Kasumi-1 (cell line): Measurements from ENCODE around the gene TNS3.

Experiments
- DNase-seq, 2 experiments: peaks; one replicate each; lab custom pipeline; 2025; lab: John Stamatoyannopoulos, UW

TNS3 gene

DNA sequence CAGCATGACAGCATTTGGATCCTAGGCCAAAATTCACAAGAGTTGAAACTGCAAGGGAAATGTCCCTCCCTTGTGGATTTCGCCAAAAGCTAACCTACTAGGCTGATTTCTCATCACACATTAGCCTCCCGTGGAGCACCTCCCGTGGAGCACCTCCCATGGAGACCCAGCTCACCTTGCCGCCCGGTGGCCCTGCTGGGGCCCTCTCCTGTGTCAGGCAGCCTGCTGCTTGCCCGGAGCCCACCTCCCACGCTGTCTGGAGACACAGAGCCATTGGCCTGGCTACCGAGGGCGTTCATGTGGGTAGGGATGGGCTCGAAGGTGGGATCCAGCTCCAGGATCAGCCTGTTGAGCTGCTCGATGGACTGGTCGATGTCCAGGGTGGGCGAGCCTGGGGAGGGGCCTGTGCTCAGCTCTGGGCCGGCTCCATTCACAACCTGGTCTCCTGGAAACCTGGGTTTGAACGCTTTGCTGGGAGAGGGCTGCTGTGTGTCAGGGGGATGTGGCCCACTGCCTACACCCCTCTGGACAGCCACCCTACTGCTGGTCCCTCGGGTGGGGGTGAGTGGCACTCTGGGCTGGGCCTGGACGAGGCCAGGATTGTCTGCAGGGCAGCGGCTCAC is 213.6 kb downstream of the TNS3 start:
- no peak for DNase-seq

DNA sequence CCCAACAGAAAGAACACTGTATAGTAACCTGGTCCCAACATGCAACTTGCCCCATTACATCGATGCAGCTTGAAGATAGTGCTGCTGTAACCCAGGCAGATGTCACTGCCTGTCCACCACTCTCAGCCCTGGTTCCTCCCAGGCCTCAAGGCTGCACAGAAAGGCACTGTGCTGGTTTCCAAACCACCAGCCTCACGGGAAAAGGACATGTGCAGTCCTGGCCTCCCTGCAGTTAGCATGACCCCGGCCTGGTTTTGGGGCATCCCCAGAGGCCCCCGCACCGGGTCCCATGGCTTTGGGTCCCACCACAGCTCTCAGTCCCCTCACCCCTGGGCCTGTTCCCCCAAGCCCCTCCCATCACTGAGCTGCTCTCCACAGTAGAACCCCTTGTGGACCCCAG is 214.5 kb downstream of the TNS3 start:
- no peak for DNase-seq

DNA sequence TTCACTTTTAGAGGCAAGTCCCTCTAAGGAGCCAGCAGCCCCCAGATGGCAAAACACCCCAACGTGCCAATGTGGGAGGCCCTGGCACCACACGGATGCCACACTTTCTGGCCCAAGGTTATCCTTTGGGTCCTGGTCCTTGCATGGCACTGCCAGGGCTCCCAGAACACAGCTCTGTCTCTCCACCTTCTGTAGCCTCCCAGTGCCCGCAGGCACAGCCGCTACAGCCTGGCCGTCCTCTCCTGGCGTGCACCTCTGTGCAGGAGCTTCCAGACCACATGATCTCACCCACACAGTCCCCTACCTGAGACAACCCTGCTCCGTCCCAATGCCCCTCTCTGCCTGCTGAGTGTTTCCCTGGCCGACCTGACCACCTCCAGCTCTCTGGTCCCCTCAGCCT is 215.0 kb downstream of the TNS3 start:
- no peak for DNase-seq

DNA sequence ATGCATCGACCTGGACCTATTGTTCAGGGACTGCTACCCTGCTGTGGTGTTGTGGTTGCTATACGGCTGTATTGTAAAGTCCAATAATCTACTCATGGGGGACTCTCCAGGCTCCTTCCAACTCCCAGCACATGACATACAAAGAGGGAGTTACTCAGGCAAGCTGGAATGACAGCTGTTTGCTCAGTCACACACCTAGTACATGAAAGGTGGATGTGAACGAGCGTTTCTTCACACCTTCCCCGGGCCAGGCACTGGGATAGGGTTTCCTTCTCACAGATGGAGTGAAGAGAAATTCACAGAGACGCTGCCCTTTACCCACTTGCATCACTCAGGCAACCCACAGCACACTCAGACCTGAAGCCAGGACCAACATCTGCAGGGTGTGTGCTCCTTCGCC is 215.7 kb downstream of the TNS3 start:
- DNase-seq: no peak

DNA sequence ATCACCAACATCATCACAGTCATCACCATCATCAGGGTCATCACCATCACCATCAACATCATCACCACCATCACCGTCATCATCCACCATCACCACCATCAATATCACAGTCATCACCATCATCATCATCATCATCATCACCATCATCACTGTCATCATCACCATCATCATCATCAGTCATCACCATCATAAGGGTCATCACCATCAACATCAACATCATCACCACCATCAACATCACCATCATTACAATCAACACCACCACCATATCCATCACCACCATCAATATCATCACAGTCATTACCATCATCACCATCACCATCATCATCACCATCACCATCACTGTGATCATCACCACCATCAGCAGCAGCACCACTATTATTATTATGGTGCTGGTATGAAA is 218.9 kb downstream of the TNS3 start:
- DNase-seq: no peak

DNA sequence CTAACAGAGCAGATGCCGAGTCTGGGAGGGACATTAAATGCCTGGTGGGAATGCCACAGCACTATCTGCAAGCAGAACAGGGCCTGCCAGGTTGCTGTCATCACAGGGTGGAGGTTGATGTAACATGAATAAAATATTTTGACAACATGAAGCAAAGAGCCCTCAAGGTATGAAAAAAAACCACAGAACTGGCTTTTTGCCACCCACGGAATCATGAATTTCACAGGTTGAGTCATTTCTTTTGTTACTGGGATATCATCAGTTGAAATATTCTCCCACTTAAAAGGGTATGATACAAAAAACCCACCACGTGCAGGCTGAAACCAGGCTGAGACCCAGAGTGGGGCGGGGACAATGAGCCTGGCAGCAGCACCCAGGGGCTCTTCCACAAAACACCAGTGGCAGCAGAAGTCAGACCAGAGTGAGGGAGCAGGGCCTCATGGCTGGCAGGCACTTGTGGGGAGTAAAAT is 220.1 kb downstream of the TNS3 start:
- DNase-seq: no peak

DNA sequence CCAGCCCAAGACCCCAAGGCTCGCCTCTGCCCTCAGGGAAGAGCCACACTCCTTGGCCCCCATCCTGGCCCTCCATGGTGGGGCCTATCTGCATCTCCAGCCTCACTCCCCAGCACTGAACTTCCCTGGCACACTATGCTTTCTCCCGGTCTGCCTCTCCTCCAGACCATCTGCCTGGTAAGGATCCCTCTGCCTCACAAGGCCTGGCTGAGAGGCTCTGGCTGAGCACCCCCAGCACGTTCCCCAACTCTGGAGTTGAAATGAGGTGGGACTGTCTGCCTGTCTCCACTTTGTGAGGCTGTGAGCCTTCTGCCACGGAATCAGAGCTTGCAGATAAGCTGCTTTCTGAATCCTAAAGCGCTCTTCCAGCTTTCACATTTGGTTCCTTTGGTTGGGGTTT is 220.7 kb downstream of the TNS3 start:
- DNase-seq: no peak

DNA sequence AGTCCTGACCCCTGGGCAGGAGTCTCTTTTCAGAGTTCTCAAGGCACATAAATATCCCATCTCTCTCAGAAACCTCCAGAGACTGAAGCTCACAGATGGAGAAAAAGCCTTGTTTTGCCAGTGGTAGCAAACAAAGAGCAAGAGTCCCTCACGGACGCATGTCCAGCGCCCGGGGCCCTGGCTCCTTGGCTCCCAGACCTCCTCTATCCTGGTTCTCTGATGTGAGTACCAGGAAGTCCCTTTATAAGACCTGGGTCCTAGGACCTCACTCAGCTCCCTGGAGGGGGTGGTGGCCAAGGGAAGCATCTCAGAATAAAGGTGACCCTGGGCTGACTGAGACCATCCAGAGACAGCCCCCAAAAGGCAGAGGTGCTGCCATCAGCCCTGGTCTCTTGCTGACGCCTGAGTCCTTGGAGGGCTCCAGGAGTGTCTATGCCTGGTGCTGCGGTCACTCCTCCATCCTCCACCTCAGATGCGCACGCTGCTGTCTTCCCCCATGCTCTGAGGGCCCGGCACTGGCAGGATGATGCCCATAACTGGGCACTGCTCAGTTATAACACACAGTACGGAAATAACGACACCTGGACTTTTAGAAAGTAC is 221.5 kb downstream of the TNS3 start:
- DNase-seq: no peak

DNA sequence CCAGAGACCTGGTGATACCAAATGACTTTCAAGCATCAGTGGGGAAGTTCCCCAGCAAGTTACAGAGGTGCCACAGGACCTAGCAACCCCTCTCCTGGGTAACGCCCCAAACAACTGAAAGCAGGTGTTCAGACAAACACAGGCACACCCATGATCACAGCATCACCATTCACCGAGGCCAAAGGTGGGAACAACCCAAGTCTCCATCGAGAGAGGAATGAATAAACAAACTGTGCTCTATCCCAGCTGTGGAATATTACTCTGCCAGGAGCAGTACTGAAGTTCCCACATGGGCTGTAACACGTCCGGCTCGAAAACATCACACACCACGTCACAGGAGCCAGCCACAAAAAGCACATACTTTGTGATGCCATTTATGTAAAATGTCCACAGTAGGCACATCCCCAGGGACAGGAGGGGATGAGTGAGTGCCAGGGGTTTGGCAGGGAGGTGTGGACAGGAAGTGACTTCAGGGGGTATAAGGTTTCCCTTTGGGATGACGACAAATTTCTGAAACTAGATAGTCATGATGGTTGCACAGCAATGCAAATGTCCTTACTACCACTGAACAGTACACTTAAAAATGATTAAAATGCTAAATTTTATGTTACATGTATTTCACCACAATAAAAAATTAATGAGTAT is 222.8 kb downstream of the TNS3 start:
- no peak for DNase-seq

DNA sequence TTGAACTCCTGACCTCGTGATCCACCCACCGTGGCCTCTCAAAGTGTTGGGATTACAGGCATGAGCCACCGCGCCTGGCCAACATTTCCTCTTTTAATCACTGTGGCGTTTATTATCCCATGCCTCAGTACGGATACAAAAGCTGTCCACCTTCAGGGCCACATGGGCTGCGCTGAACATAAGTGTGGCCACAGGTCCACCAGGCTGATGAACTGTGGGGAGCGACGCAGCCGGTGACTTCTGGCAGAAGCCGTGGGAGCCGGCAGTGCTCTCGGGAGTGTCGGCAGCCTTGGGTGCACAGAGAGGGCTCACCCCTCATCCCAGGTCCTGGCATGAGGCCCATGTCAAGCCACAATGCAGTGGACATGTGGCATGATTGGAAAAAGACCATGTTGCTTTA is 223.6 kb downstream of the TNS3 start:
- no peak for DNase-seq

DNA sequence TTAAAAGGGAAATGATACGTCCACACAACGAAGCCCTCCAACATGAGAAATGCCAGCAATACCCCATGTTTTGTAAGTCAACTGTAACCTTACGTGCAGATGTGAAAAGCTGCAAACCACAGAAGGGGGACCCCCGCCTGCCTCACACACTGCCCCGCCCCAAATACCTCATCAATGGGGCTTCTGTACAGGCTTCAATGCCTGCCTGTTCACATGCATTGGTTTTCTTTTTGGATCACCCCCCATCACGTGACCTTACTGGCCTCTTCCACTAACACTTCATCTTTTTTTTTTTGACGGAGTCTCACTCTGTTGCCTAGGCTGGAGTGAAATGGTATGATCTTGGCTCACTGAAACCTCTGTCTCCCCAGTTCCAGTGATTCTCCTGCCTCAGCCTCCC is 224.0 kb downstream of the TNS3 start:
- no peak for DNase-seq

DNA sequence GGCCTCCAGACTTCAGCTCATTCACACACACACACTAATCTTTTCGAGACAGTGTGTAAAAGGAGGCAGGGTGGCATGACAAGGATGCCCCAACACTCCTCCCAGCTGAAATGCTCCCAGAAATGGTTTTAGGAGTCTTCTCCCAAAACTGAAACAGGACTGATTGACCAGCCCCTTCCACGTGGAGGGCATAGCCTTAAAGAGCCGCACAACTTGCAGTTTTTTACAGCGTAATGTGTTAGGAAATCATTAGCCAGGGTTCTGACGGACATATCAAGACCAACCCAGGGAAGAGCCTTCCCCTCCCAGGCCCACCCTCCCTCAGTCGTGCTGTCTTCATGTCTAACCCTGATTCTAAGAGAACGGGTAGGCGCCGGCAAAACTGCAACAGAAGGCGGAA is 224.6 kb downstream of the TNS3 start:
- DNase-seq: no peak

DNA sequence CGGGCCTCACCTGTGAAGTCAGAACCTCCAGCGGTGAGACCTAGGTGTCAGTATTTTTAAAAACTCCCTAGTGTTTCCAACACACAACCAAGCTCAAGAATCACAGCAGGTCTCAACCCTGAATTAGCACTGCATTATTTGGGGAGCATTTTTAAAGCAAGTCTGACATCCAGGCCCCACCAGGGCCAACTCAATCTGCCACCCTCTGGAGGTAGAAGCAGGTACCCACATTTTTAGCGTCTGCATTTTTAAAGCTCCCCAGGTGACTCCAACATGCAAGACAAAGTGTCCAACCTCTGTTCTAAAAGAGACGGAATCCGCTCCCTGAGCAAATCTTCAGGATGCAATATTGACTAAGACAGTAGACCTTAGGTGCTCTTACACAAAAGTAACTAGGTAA is 225.7 kb downstream of the TNS3 start:
- DNase-seq: no peak

DNA sequence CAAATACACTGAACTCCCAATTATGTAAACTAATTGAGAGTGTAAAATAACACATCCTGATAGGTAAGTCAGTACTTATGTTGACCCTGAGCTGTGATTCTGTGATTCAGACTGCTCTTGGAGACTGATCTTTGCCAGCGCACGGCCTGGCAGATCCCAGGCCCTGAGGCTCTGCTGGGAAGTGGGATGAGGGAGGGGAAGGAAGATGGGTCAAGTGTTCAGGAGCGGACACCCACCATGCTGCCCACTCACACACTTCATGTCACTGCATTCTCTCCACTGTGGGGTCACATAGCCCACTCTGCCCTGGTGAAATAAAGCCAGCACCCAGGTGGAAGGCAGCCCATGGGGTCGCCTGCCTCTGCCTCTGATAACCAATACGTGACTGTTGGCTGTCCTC is 226.2 kb downstream of the TNS3 start:
- DNase-seq: no peak

DNA sequence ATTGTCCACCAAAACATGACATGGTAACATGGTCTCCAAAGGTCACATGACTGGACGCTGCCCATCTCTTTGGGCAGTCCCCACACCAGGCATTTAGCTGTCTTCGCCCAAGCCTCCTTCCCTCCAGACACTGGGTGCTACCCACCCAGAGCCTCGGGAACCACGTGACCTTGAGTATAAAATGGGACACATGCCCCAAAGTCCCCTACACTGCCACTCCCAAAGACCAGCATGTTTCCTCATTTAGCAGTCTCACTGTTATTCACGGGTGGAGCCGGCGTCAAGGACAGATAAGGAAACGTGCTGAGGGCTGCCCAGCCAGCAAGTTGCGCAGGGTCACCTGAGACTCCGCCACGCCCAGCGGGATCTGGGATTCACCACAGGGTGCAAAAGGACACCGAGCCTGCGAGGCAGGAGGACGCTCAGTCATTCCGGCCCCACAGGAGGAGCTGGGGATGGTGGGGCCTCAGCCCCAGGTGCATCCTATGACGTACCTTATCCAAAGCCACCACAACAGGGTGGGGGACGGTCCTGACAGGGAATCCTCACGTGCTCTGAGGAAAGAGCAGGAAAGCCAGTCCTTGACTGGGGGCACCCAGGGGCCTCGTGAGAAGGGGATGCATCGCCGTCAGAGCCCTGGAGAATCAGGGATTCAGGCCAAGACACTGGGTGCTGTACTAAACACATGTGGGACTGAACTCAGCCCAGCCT is 226.9 kb downstream of the TNS3 start:
- no peak for DNase-seq

DNA sequence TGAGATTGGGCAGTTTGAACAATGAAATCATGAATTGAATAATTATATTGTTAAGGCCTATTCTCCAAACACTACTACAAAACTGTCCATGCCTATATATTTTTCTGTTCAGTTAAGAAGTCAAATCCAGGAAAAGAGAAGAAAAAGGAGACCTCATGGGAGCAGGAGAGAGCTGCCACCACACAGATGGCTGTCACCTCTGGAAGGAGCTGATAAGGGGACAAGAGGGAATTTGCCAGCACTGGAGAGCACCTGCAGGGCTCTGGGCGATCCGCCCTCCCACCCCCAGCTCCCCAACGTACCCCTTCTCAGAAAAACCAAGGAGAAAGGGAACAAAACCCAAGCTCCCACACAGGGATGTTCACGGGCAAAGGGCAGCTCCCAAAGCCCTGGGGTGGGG is 227.8 kb downstream of the TNS3 start:
- DNase-seq: no peak

DNA sequence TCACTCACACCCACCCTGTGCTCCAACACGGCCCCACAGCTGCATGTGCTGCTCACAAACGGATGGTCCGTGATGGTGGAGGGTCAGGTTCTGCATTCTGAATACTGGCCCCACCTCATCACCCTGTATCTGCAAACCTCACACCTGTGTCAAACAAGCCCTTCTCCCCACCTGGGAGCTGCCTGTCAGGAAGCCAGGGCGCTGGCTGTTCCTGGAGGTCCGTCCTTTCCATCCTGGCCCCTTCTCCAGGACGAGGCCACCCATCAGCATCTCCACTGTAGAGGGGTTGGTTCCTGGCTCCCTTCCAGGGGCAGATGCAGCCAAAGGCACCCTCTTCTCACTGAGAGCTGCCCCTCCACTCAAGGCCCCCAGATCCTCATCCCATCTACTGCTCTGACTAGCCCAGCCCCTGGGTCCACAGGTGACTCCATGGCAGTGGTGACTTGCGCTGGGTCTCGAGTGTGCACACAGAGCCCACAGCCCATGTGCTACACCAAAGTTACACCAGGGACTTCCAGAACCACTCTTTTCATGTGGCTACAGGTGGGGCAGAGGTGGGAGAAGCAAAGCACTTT is 229.4 kb downstream of the TNS3 start:
- no peak for DNase-seq

DNA sequence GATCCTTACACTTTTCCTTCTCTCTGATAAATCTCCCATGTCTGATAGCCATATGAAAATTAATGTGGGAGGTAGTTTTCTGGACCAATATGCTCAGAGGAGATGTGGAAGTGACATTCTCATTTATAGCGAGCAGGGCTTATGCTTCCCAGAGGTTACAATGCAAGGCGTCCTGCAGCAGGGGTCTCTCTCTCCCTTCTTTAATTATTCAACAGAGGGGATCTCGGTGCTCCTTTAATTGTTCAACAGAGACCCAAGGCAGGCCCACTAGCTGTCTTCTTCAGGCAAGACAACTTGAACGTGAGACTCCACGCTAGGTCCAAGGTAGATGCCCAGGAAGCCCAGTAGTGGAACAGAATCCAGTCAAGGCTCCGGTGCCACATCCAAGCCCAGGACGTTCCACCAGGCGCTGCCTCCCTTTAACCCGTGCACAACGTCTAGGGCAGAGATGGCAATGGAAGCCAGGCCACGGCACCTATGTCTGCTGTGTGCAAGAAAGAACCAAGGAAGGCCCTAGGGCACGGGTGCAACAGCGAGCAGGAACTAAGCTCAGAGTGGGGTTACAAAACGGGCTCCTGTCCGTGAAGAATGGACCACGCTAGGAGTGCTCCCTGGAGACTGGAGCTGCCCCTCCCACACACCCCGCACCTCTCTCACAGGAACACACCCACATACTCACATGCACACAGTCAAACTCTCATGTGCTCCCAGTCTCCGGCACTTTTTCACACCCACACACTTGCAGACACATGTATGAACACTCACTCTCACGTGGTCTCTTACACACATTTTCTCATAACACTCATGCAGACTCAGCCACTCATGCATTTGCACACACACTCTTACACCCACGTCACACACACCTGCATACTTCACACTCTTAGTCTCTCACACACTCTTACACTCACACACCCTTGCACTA is 230.4 kb downstream of the TNS3 start:
- no peak for DNase-seq

DNA sequence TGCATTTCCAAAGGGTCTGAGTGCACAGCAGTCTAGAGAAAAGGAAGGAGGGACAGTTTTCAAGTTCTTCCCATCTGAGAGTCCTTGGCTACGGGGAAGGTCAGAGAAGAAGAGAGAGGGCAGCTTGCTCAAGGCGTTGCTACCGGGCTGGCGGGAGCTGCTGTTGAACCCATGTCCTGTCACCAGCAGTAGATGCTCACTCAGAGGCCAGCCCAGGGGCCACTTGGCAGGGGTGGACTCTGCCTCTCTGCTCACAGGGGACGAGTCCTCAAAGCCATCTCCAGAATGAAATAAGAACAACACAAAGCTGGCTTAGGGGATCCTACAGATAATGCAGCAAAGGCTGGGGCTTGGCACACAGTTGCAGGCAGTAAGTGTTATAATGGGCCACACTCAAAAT is 231.5 kb downstream of the TNS3 start:
- no peak for DNase-seq

DNA sequence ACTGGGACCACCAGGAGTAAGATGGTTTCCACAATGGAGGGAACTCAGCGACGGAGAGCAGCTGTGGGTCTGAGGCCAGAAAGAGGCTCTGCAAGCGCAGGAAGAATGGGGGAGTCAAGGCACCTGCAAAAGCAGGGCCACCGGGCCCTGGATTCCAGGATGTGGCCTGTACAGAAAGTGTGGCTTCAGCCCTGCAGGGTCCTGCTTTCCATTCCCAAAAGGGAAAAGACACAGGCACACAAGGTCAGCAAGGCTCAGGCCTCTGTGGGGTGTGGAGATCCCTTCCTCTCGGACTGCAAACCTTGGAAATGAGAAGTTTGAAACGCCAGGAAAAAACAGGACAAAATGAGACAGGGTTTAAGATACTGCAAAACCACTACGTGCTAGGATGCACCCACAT is 232.5 kb downstream of the TNS3 start:
- no peak for DNase-seq

DNA sequence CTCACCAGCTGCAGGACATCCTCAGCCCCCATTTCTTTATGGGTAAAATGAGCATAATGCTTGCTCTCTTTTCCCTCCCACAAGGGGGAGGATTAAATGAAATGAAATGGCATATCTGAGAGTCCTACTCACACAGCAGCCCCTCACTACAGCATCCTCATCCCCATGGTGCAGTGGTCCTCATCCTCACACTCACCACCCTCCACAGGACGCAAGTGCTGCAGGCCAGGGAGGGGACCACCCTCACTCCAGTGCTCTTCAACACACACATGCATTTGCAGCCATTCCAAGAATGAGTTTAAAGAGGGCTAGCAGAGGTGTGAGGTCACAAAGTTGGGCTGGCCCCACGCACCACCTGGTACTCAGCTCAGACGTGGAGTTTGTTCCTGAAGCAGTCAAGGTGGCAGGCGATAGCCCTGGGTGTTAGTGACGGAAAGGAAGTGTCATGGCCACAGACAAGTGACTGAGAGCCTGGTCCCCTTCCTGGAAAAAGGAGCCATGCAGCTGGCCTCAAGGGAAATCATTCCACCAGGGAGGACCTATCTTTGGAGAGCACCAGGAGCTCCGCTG is 234.0 kb downstream of the TNS3 start:
- DNase-seq: no peak
